ENCODE measurements around the gene ADGRG6. TPM values are rescaled to one million over a fixed set of nuclear protein-coding genes. Genes with fewer than 3 reads are reported as not detected.

ADGRG6 gene
- total and polyA plus RNA-seq, 2 donors (not counting 3 experiments of a cell fraction or from before 2014, with no cell fraction given) = 99.3 to 166 TPM

- no peaks in the 10 kb centered on the region for H3K79me2 ChIP-seq (ENCODE audit: control insufficient read depth, insufficient read depth, low read length)
- no peak overlapping the region for H3K4me3 ChIP-seq (replicated peaks in 1 of 3; ENCODE audit: insufficient read depth in 1 of 3, low read depth in 1 of 3, low read length in 3 of 3)
- no peaks in the 10 kb centered on the region for H3K36me3 ChIP-seq (ENCODE audit: control insufficient read depth in 2 of 2, extremely low read depth in 1 of 2, insufficient read depth in 2 of 2, low read length in 2 of 2)
- TF ChIP-seq EZH2 (IDR thresholded peaks at IDR 0.05; ENCODE audit: borderline replicate concordance, low read depth, low read length, severe bottlenecking) = no peak
- no peak for TF ChIP-seq GATA2 (IDR thresholded peaks at IDR 0.05; ENCODE audit: insufficient read depth, insufficient read length, low read depth, low read length)
- TF ChIP-seq MYC (IDR thresholded peaks at IDR 0.05; ENCODE audit: low read depth, low read length) = no peak
- no peak for TF ChIP-seq POLR2AphosphoS5 (IDR thresholded peaks at IDR 0.05; ENCODE audit: insufficient read depth, low read depth, low read length)
- TF ChIP-seq FOS (IDR thresholded peaks at IDR 0.05; ENCODE audit: borderline replicate concordance, insufficient read depth, low read length) = no peak
- TF ChIP-seq POLR2A (IDR thresholded peaks at IDR 0.05; ENCODE audit: low read depth, low read length) = no peak
- no peak for TF ChIP-seq JUN (IDR thresholded peaks at IDR 0.05; ENCODE audit: borderline replicate concordance, insufficient read depth, insufficient read length, low read depth)
- no peaks in the 10 kb centered on the region for H3K9me3 ChIP-seq (replicated peaks; ENCODE audit: control insufficient read depth, insufficient read depth, low read length)
- H3K27me3 ChIP-seq (ENCODE audit: control insufficient read depth in 2 of 2, insufficient read depth in 2 of 2, low read length in 2 of 2) = peaks cover 1 to 5% of the 10 kb centered on the region in 2 experiments
- no peak overlapping the region for H3K4me2 ChIP-seq (ENCODE audit: insufficient read depth, low read length)
- intact Hi-C loops (cut with micrococcal nuclease) (loop anchor here (5.0 to 10.0 kb wide), 4 partner anchors 218 to 861 kb away; partner anchors contain the start of gene HIVEP2), dilution Hi-C loops (cut with MboI; ENCODE audit: extremely low pct_ligation_motif_present, low sequenced_read_pairs) (no loop called here)
- ChIA-PET CTCF (interaction anchor here (2.6 to 2.8 kb wide), 2 partner anchors 550 to 949 kb away, joined by 28 to 74 read pairs; no protein-coding TSS in a partner anchor), POLR2A (no interaction called here)
- H3K4me1 ChIP-seq (ENCODE audit: control insufficient read depth, extremely low read depth, insufficient read depth, low read length) = peaks cover 2% of the 10 kb centered on the region
- DNase-seq (ENCODE audit: low read depth, low spot score) (no peak), FAIRE-seq (no peak)
- H3K9ac ChIP-seq (replicated peaks; ENCODE audit: extremely low read depth, insufficient read depth, low read length) = no peak overlapping the region
- no peaks in the 10 kb centered on the region for H3K9me1 ChIP-seq (replicated peaks; ENCODE audit: control insufficient read depth, extremely low read depth, insufficient read depth, low read length)
- BruUV-seq (replicated peaks) = no TSS peak
- H3K27ac ChIP-seq (ENCODE audit: insufficient read depth, low read depth, low read length) = no peak overlapping the region
- H4K20me1 ChIP-seq (replicated peaks; ENCODE audit: control insufficient read depth, extremely low read depth, insufficient read depth, low read length) = no peaks in the 10 kb centered on the region
- H2AFZ ChIP-seq (ENCODE audit: low read depth, low read length) = no peak overlapping the region
Observed at GRCh38 chr6:142476452-142476851, 174.6 kb downstream of the ADGRG6 start.

- no peak overlapping the region for H2AFZ ChIP-seq (ENCODE audit: low read depth, low read length)
- dilution Hi-C loops (cut with MboI; ENCODE audit: extremely low pct_ligation_motif_present, low sequenced_read_pairs) = no loop called here
- H3K4me3 ChIP-seq (replicated peaks in 1 of 3; ENCODE audit: insufficient read depth in 1 of 3, low read depth in 1 of 3, low read length in 3 of 3) = no peak overlapping the region
- POLR2A ChIA-PET = no interaction called here
- no peak overlapping the region for H3K27ac ChIP-seq (ENCODE audit: insufficient read depth, low read depth, low read length)
- H3K9me3 ChIP-seq (replicated peaks; ENCODE audit: control insufficient read depth, insufficient read depth, low read length) = no peaks in the 10 kb centered on the region
- H3K9me1 ChIP-seq (replicated peaks; ENCODE audit: control insufficient read depth, extremely low read depth, insufficient read depth, low read length) = no peaks in the 10 kb centered on the region
- H3K4me2 ChIP-seq (ENCODE audit: insufficient read depth, low read length) = no peak overlapping the region
- no peaks in the 10 kb centered on the region for H3K36me3 ChIP-seq (ENCODE audit: control insufficient read depth in 2 of 2, extremely low read depth in 1 of 2, insufficient read depth in 2 of 2, low read length in 2 of 2)
- FAIRE-seq = no peak
- no peak overlapping the region for H3K9ac ChIP-seq (replicated peaks; ENCODE audit: extremely low read depth, insufficient read depth, low read length)
- H3K79me2 ChIP-seq (ENCODE audit: control insufficient read depth, insufficient read depth, low read length) = no peaks in the 10 kb centered on the region
- DNase-seq (ENCODE audit: low read depth, low spot score) = no peak
- intact Hi-C loops (cut with micrococcal nuclease) = loop anchor here (5.0 to 10.0 kb wide), 4 partner anchors 217 to 859 kb away; partner anchors contain the start of gene HIVEP2
- BruUV-seq (replicated peaks) = no TSS peak
- H4K20me1 ChIP-seq (replicated peaks; ENCODE audit: control insufficient read depth, extremely low read depth, insufficient read depth, low read length) = no peaks in the 10 kb centered on the region
- peaks cover 5 to 7% of the 10 kb centered on the region in 2 experiments for H3K27me3 ChIP-seq (ENCODE audit: control insufficient read depth in 2 of 2, insufficient read depth in 2 of 2, low read length in 2 of 2)
- TF ChIP-seq POLR2AphosphoS5 (IDR thresholded peaks at IDR 0.05; ENCODE audit: insufficient read depth, low read depth, low read length) = no peak
- no peak for TF ChIP-seq CTCF (IDR thresholded peaks at IDR 0.05; ENCODE audit: extremely low read depth in 1 of 2, insufficient read depth in 1 of 2, low read depth in 1 of 2, low read length in 2 of 2)
- no peak for TF ChIP-seq FOS (IDR thresholded peaks at IDR 0.05; ENCODE audit: borderline replicate concordance, insufficient read depth, low read length)
- TF ChIP-seq GATA2 (IDR thresholded peaks at IDR 0.05; ENCODE audit: insufficient read depth, insufficient read length, low read depth, low read length) = no peak
- no peak for TF ChIP-seq MAX (IDR thresholded peaks at IDR 0.05; ENCODE audit: insufficient read depth, insufficient read length)
- TF ChIP-seq MYC (IDR thresholded peaks at IDR 0.05; ENCODE audit: low read depth, low read length) = no peak
- TF ChIP-seq POLR2A (IDR thresholded peaks at IDR 0.05; ENCODE audit: low read depth, low read length) = no peak
- no peak for TF ChIP-seq EZH2 (IDR thresholded peaks at IDR 0.05; ENCODE audit: borderline replicate concordance, low read depth, low read length, severe bottlenecking)
- H3K4me1 ChIP-seq (ENCODE audit: control insufficient read depth, extremely low read depth, insufficient read depth, low read length) = peaks cover 2% of the 10 kb centered on the region
- CTCF ChIA-PET = interaction anchor here (2.0 kb wide), 1 partner anchor 322 kb away, joined by 6 read pairs; no protein-coding TSS in a partner anchor
Observed at GRCh38 chr6:142478117-142478516, 176.3 kb downstream of the ADGRG6 start.

Data from endothelial cell of umbilical vein (primary cell).